HCT116 (cell line): ENCODE measurements around the gene ACACB. TPM values are rescaled to one million over a fixed set of nuclear protein-coding genes. Genes with fewer than 3 reads are reported as not detected.

ENCODE experiments used
- ATAC-seq: fragments of 200-7000 bp; cut with Tn5 transposase; 2 replicates; pipeline ENCODE4 v1.9.1; 2020; ENCODE audit warnings: mild to moderate bottlenecking, moderate library complexity
- BruUV-seq: library from RNA; stranded (reverse); fragments of 400-500 nt; replicated peaks from 2 replicates; lab custom pipeline; 2021; lab: Mats Ljungman, UMichigan
- CTCF ChIA-PET: fragments of 300-600 bp; sonication (Branson Sonifier 250); formaldehyde crosslinking; loops from one replicate; lab custom pipeline; 2021; ENCODE audit warnings: antibody characterized with exemption; lab: Charles Lee
- POLR2A ChIA-PET: fragments of 300-600, 350-600 bp; sonication (Branson Sonifier 250); formaldehyde crosslinking; loops from one replicate; lab custom pipeline; 2021; ENCODE audit warnings: antibody characterized with exemption; lab: Charles Lee
- RAD21 ChIA-PET, 2 experiments: fragments of 300-600 bp; sonication (Branson Sonifier 250); formaldehyde crosslinking; loops; one replicate each; lab custom pipeline; 2023; ENCODE audit warnings: low total read pairs in 2 of 2; ENCODE audit not compliant: uncharacterized antibody in 2 of 2, unreplicated experiment in 2 of 2, low non-redundant PET in 1 of 2; lab: Charles Lee
- DNase-seq: peaks from one replicate; pipeline ENCODE4 v3.0.0-alpha.2; 2010; ENCODE audit warnings: low read depth, low spot score
- H2AFZ ChIP-seq: fragments of 200-600 bp; shearing (Covaris generic), sonication (generic); 2 replicates; pipeline ENCODE4 v1.6.1; 2017; ENCODE audit warnings: low read depth, mixed run types, mixed read lengths, antibody characterized with exemption, low read length; ENCODE audit not compliant: poor library complexity, severe bottlenecking
- H3K27ac ChIP-seq: 2 replicates; pipeline ENCODE4 v1.5.1; 2012; ENCODE audit warnings: low read depth, low read length
- H3K27me3 ChIP-seq: fragments of 200-600 bp; sonication (generic); 2 replicates; pipeline ENCODE4 v1.6.1; 2016; ENCODE audit warnings: mixed run types, low read length, mixed read lengths; ENCODE audit not compliant: insufficient read depth
- H3K36me3 ChIP-seq, 2 experiments: fragments of 200-500 bp in 1 of 2; fragments of 200-600 bp in 1 of 2; sonication (Bioruptor generic) in 1 of 2; sonication (generic) in 1 of 2; 2 replicates each; pipeline versions ENCODE4 v1.5.1 to v1.6.1; 2014 to 2016; ENCODE audit warnings: low read length in 2 of 2, inconsistent platforms in 1 of 2, mixed read lengths in 1 of 2, mixed run types in 1 of 2; ENCODE audit not compliant: insufficient read depth in 2 of 2, control insufficient read depth in 1 of 2
- H3K4me1 ChIP-seq, 2 experiments: fragments of 200-600 bp in 1 of 2; sonication (generic) in 1 of 2; 2 replicates each; pipeline versions ENCODE4 v1.5.1 to v1.6.1; 2012 to 2017; ENCODE audit warnings: low read length in 2 of 2, inconsistent platforms in 1 of 2, mild to moderate bottlenecking in 1 of 2, mixed read lengths in 1 of 2, mixed run types in 1 of 2, moderate library complexity in 1 of 2; ENCODE audit not compliant: insufficient read depth in 2 of 2, control insufficient read depth in 1 of 2
- H3K4me2 ChIP-seq: fragments of 200-600 bp; sonication (generic); 2 replicates; pipeline ENCODE4 v1.6.1; 2017; ENCODE audit warnings: mixed run types, low read length, mixed read lengths
- H3K4me3 ChIP-seq, 2 experiments: fragments of 200-600 bp in 1 of 2; sonication (generic) in 1 of 2; replicated peaks in 1 of 2; 2 replicates each; pipeline ENCODE4 v1.5.1; 2011 to 2016; ENCODE audit warnings: low read length in 2 of 2, control low read depth in 1 of 2, low read depth in 1 of 2, mild to moderate bottlenecking in 1 of 2, mixed read lengths in 1 of 2, mixed run types in 1 of 2
- H3K79me2 ChIP-seq: fragments of 200-600 bp; sonication (generic); 2 replicates; pipeline ENCODE4 v1.6.1; 2017; ENCODE audit warnings: mild to moderate bottlenecking, mixed run types, low read length, moderate library complexity, mixed read lengths; ENCODE audit not compliant: insufficient read depth
- H3K9ac ChIP-seq: fragments of 200-600 bp; sonication (generic); 2 replicates; pipeline ENCODE4 v1.6.1; 2016; ENCODE audit warnings: low read length, mixed read lengths
- H3K9me2 ChIP-seq: fragments of 200-600 bp; sonication (generic), shearing (Covaris generic); 2 replicates; pipeline ENCODE4 v1.6.1; 2017; ENCODE audit warnings: mixed run types, mild to moderate bottlenecking, moderate library complexity; ENCODE audit not compliant: insufficient read depth
- H3K9me3 ChIP-seq, 2 experiments: fragments of 200-500 bp in 1 of 2; fragments of 200-600 bp in 1 of 2; sonication (Bioruptor generic) in 1 of 2; sonication (generic) in 1 of 2; 2 replicates each; pipeline ENCODE4 v1.6.1; 2014 to 2017; ENCODE audit warnings: low read length in 2 of 2, mixed read lengths in 2 of 2, inconsistent platforms in 1 of 2, low read depth in 1 of 2, mild to moderate bottlenecking in 1 of 2, mixed run types in 1 of 2, moderate library complexity in 1 of 2; ENCODE audit not compliant: control insufficient read depth in 1 of 2, insufficient read depth in 1 of 2
- H4K20me1 ChIP-seq: fragments of 200-600 bp; sonication (generic), shearing (Covaris generic); 2 replicates; pipeline ENCODE4 v1.6.1; 2017; ENCODE audit warnings: mixed run types, mild to moderate bottlenecking, moderate library complexity; ENCODE audit not compliant: insufficient read depth
- CBX3 ChIP-seq: IDR thresholded peaks from 2 replicates; pipeline ENCODE4 v1.6.1; 2012; ENCODE audit warnings: low read depth
- ELF1 ChIP-seq: IDR thresholded peaks from 2 replicates; pipeline ENCODE4 v1.6.1; 2012; ENCODE audit warnings: low read depth, borderline replicate concordance
- FOSL1 ChIP-seq: IDR thresholded peaks from 2 replicates; pipeline ENCODE4 v1.6.1; 2012; ENCODE audit warnings: low read depth
- RAD21 ChIP-seq: IDR thresholded peaks from 2 replicates; pipeline ENCODE4 v1.6.1; 2012; ENCODE audit warnings: low read depth, mild to moderate bottlenecking
- TCF7L2 ChIP-seq: IDR thresholded peaks from 2 replicates; pipeline ENCODE4 v1.7.0; 2011; ENCODE audit warnings: borderline replicate concordance, inconsistent platforms; ENCODE audit not compliant: insufficient read depth, insufficient read length; ENCODE audit errors: extremely low read depth
- YY1 ChIP-seq: IDR thresholded peaks from 2 replicates; pipeline ENCODE4 v1.6.1; 2011; ENCODE audit warnings: low read length, low read depth, moderate library complexity, mild to moderate bottlenecking; ENCODE audit not compliant: insufficient replicate concordance; ENCODE audit errors: extremely low read depth
- ZBTB33 ChIP-seq: IDR thresholded peaks from 2 replicates; pipeline ENCODE4 v1.6.1; 2011; ENCODE audit warnings: mild to moderate bottlenecking, low read length, moderate library complexity; ENCODE audit not compliant: insufficient replicate concordance; ENCODE audit errors: extremely low read depth
- intact Hi-C: fragments of 100-400 bp; cut with micrococcal nuclease; formaldehyde crosslinking; loops from 2 replicates; pipeline ENCODE4 v1.10.0; 2022
- total RNA-seq: library from RNA; stranded (reverse); gene quantifications from one replicate; pipeline ENCODE4 v1.2.1, GENCODE V29; 2021; ENCODE audit not compliant: unreplicated experiment

Gene ACACB
- total RNA-seq, 1 experiment from 2014 or later, result 11.1 TPM

GRCh38 chr12:109294286-109294796, 178.0 kb downstream of the ACACB start:
- BruUV-seq, result no TSS peak
- H3K4me2 ChIP-seq, result no peak overlapping the region
- TF ChIP-seq TCF7L2 (no peak), FOSL1 (no peak), YY1 (no peak)
- TF ChIP-seq, all 23 proteins: peak for 0
- no peaks in the 10 kb centered on the region for H3K79me2 ChIP-seq
- no peak overlapping the region for H3K27ac ChIP-seq
- no peak overlapping the region for H3K9ac ChIP-seq
- ChIA-PET POLR2A (no interaction called here), CTCF (no interaction called here), RAD21 (no interaction called here)
- DNase-seq (no peak), ATAC-seq (no peak)
- H3K27me3 ChIP-seq, result no peaks in the 10 kb centered on the region
- H3K9me2 ChIP-seq, result no peaks in the 10 kb centered on the region
- no peaks in the 10 kb centered on the region for H4K20me1 ChIP-seq
- no peaks in the 10 kb centered on the region for H3K4me1 ChIP-seq
- intact Hi-C loops, result no loop called here
- H3K9me3 ChIP-seq, result no peaks in the 10 kb centered on the region
- H3K36me3 ChIP-seq, result no peaks in the 10 kb centered on the region
- no peak overlapping the region for H3K4me3 ChIP-seq
- H2AFZ ChIP-seq, result no peak overlapping the region

- TF ChIP-seq ZBTB33, result no peak
- TF ChIP-seq CBX3, result no peak
- TF ChIP-seq ELF1, result no peak
- no peak for TF ChIP-seq FOSL1
- no peak for TF ChIP-seq TCF7L2
- no peak for TF ChIP-seq RAD21
- no peaks in the 10 kb centered on the region for H3K36me3 ChIP-seq
- H3K27ac ChIP-seq, result no peak overlapping the region
- ChIA-PET RAD21 (no interaction called here), POLR2A (no interaction called here), CTCF (no interaction called here)
- intact Hi-C loops, result no loop called here
- no peak overlapping the region for H3K9ac ChIP-seq
- H2AFZ ChIP-seq, result no peak overlapping the region
- no peaks in the 10 kb centered on the region for H3K9me2 ChIP-seq
- no peaks in the 10 kb centered on the region for H3K27me3 ChIP-seq
- no peaks in the 10 kb centered on the region for H3K9me3 ChIP-seq
- H3K79me2 ChIP-seq, result no peaks in the 10 kb centered on the region
- H3K4me2 ChIP-seq, result no peak overlapping the region
- ATAC-seq, result no peak
- no TSS peak for BruUV-seq
- H3K4me3 ChIP-seq, result no peak overlapping the region
- DNase-seq, result no peak
- no peaks in the 10 kb centered on the region for H3K4me1 ChIP-seq
- no peaks in the 10 kb centered on the region for H4K20me1 ChIP-seq
Measured at GRCh38 chr12:109295764-109296425, 179.5 kb downstream of the ACACB start.
